Activated CD8-positive, alpha-beta T cell treated with anti-CD3 and anti-CD28 coated beads for 36 hours (primary cell): ENCODE data around the gene FAM81A. TPM values are rescaled to one million over a fixed set of nuclear protein-coding genes. Genes with fewer than 3 reads are reported as not detected.

Experiments used
- ATAC-seq: fragments of 200-7000 bp; cut with Tn5 transposase; one replicate; pipeline ENCODE4 v1.10.0; 2021; ENCODE audit warnings: mild to moderate bottlenecking, moderate library complexity
- CTCF ChIA-PET: fragments of 350-600 bp; sonication (Branson Sonifier 250); formaldehyde crosslinking; loops from one replicate; lab custom pipeline; 2021; ENCODE audit warnings: antibody characterized with exemption; lab: Charles Lee
- POLR2A ChIA-PET: fragments of 350-600 bp; sonication (Branson Sonifier 250); formaldehyde crosslinking; loops from one replicate; lab custom pipeline; 2021; ENCODE audit warnings: antibody characterized with exemption; lab: Charles Lee
- DNase-seq: peaks from one replicate; pipeline ENCODE4 v3.0.0-alpha.2; 2020
- H3K27ac Mint-ChIP-seq: one replicate; pipeline ENCODE4 v1.8.0; 2021; ENCODE audit warnings: mild to moderate bottlenecking, mixed read lengths
- H3K27me3 Mint-ChIP-seq: one replicate; pipeline ENCODE4 v1.8.0; 2021; ENCODE audit warnings: mixed read lengths
- H3K36me3 Mint-ChIP-seq: one replicate; pipeline ENCODE4 v1.8.0; 2021; ENCODE audit warnings: low read depth, mixed read lengths
- H3K4me1 Mint-ChIP-seq: one replicate; pipeline ENCODE4 v1.8.0; 2021; ENCODE audit warnings: low read depth, mixed read lengths
- H3K4me3 Mint-ChIP-seq: one replicate; pipeline ENCODE4 v1.8.0; 2021; ENCODE audit warnings: mild to moderate bottlenecking, moderate library complexity, mixed read lengths
- H3K9me3 Mint-ChIP-seq: one replicate; pipeline ENCODE4 v1.8.0; 2021; ENCODE audit warnings: mixed read lengths
- CTCF ChIP-seq: fragments of 200-600 bp; IDR thresholded peaks from one replicate; pipeline ENCODE4 v1.8.0; 2022; ENCODE audit warnings: antibody characterized with exemption, mild to moderate bottlenecking
- intact Hi-C: fragments of 100-400 bp; cut with micrococcal nuclease; formaldehyde crosslinking; loops from one replicate; pipeline ENCODE4 v1.10.0; 2022
- total RNA-seq, 2 experiments: library from RNA; stranded (reverse); gene quantifications; one replicate each; pipeline ENCODE4 v1.2.3, GENCODE V29; 2021

The FAM81A gene
- total RNA-seq, 2 experiments from 2014 or later, result 1.2 to 1.5 TPM

GRCh38 chr15:59413577-59413976 lies 24.4 kb upstream of the FAM81A start:
- intact Hi-C loops, result no loop called here
- Mint-ChIP-seq H3K27ac (no peak overlapping the region), H3K9me3 (no peaks in the 10 kb centered on the region), H3K27me3 (peaks cover 35% of the 10 kb centered on the region), H3K36me3 (no peaks in the 10 kb centered on the region), H3K4me3 (no peak overlapping the region), H3K4me1 (peaks cover 32% of the 10 kb centered on the region)
- ATAC-seq (peak; percentile 9), DNase-seq (no peak)
- POLR2A ChIA-PET, result interaction anchor here (0.6 kb wide), 1 partner anchor 658 kb away, joined by 5 read pairs; no protein-coding TSS in a partner anchor
- TF ChIP-seq CTCF, result no peak
- CTCF ChIA-PET, result interaction anchor here (1.0 to 1.6 kb wide), 4 partner anchors 9 to 434 kb away, joined by 3 read pairs; no protein-coding TSS in a partner anchor

GRCh38 chr15:59416816-59417215 lies 21.2 kb upstream of the FAM81A start:
- H3K9me3 Mint-ChIP-seq, result no peaks in the 10 kb centered on the region
- no peak for ATAC-seq
- ChIA-PET POLR2A (no interaction called here), CTCF (no interaction called here)
- no peak for TF ChIP-seq CTCF
- H3K27me3 Mint-ChIP-seq, result peaks cover 33% of the 10 kb centered on the region
- H3K4me3 Mint-ChIP-seq, result no peak overlapping the region
- no peak for DNase-seq
- peaks cover 29% of the 10 kb centered on the region for H3K4me1 Mint-ChIP-seq
- H3K27ac Mint-ChIP-seq, result no peak overlapping the region
- no peaks in the 10 kb centered on the region for H3K36me3 Mint-ChIP-seq
- intact Hi-C loops, result no loop called here

GRCh38 chr15:59419170-59419569 lies 18.8 kb upstream of the FAM81A start:
- H3K27me3 Mint-ChIP-seq, result peaks cover 37% of the 10 kb centered on the region
- ATAC-seq, result no peak
- no peak for TF ChIP-seq CTCF
- no peak overlapping the region for H3K27ac Mint-ChIP-seq
- no peaks in the 10 kb centered on the region for H3K9me3 Mint-ChIP-seq
- H3K36me3 Mint-ChIP-seq, result no peaks in the 10 kb centered on the region
- peaks cover 11% of the 10 kb centered on the region for H3K4me1 Mint-ChIP-seq
- no peak for DNase-seq
- intact Hi-C loops, result no loop called here
- no peak overlapping the region for H3K4me3 Mint-ChIP-seq
- ChIA-PET POLR2A (no interaction called here), CTCF (no interaction called here)

GRCh38 chr15:59420108-59420507 lies 17.9 kb upstream of the FAM81A start:
- peak; percentile 57 for DNase-seq
- intact Hi-C loops, result no loop called here
- H3K27me3 Mint-ChIP-seq, result peaks cover 40% of the 10 kb centered on the region
- no peak for TF ChIP-seq CTCF
- peak; percentile 91 for ATAC-seq
- H3K27ac Mint-ChIP-seq, result no peak overlapping the region
- no peak overlapping the region for H3K4me3 Mint-ChIP-seq
- POLR2A ChIA-PET, result no interaction called here
- no peaks in the 10 kb centered on the region for H3K9me3 Mint-ChIP-seq
- no peaks in the 10 kb centered on the region for H3K36me3 Mint-ChIP-seq
- peaks cover 10% of the 10 kb centered on the region for H3K4me1 Mint-ChIP-seq
- CTCF ChIA-PET, result no interaction called here

GRCh38 chr15:59420986-59421618 lies 16.9 kb upstream of the FAM81A start:
- POLR2A ChIA-PET, result no interaction called here
- Mint-ChIP-seq H3K4me3 (no peak overlapping the region), H3K27ac (no peak overlapping the region), H3K4me1 (peaks cover 10% of the 10 kb centered on the region), H3K27me3 (peaks cover 35% of the 10 kb centered on the region), H3K9me3 (no peaks in the 10 kb centered on the region), H3K36me3 (no peaks in the 10 kb centered on the region)
- intact Hi-C loops, result no loop called here
- CTCF ChIA-PET, result interaction anchor here (1.2 kb wide), 1 partner anchor 174 kb away, joined by 4 read pairs; no protein-coding TSS in a partner anchor
- no peak for ATAC-seq
- no peak for TF ChIP-seq CTCF
- no peak for DNase-seq
